ENCODE measurements around the gene BBOX1.

Gene BBOX1

DNA sequence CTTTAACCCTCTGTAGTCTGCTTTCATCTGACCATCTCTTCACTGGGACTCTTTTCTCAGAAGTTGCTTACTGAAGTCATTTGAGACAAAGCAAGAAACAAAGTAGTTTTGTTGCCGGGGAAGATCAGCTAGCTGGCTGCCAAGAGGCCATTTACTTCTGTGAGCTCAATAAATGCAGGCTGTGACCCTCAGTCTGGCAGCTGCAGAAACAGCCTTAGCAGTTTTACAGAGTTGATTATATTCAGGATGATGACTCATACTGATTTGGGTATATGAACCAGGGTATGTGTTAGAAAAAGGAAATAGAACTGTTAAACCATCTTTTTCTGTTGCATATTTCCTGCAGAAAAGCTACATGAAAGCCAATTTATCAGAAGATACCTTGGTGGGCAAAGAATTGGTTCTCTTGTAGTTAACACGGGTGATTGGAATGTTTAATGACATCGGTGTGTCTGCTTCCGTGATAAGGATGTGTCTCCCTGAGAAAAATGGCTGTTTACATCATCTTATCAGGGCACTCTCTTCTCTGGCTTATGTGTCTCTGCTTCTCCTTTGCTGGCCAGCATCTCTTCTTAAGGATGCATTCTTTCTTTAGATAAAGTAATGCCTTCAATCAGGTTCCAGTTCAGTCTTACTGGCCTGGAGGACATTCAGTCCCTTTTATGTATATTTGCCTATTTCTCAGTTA is 28.2 kb upstream of the BBOX1 start:
- no peak overlapping the region for H3K27ac ChIP-seq

DNA sequence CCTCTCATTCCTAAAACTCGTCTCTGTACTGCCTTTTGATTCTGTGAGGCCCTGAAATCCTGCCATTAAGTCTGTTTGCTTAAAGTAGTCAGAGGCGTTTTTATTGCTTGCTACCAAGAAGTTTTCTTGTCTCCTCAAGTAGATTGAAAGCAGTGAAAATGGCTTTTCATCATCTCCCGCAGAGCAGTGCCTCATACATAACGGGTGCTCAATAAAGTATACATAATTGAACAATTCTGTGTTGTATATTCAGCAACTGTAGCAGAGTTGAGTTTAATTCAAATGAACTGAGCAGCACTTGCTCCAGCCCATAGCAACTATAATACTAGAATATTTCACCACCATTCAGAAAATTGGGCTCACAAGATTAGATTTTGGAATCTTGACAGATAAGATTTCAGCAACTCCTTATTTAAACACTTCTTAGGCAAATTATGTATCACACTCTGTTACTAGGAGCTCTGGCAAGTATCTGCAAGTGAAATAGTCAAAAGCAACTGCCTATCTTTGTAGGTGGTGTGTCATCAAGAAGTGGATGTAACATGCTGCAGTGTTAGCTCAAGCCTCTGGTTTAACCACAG is 26.7 kb upstream of the BBOX1 start:
- ChIA-PET POLR2A (ENCODE audit: low non-redundant PET) (no interaction called here), CTCF (no interaction called here)
- no peak overlapping the region for H3K27ac ChIP-seq
- TF ChIP-seq, protein P1, sequence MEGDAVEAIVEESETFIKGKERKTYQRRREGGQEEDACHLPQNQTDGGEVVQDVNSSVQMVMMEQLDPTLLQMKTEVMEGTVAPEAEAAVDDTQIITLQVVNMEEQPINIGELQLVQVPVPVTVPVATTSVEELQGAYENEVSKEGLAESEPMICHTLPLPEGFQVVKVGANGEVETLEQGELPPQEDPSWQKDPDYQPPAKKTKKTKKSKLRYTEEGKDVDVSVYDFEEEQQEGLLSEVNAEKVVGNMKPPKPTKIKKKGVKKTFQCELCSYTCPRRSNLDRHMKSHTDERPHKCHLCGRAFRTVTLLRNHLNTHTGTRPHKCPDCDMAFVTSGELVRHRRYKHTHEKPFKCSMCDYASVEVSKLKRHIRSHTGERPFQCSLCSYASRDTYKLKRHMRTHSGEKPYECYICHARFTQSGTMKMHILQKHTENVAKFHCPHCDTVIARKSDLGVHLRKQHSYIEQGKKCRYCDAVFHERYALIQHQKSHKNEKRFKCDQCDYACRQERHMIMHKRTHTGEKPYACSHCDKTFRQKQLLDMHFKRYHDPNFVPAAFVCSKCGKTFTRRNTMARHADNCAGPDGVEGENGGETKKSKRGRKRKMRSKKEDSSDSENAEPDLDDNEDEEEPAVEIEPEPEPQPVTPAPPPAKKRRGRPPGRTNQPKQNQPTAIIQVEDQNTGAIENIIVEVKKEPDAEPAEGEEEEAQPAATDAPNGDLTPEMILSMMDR (conservative IDR thresholded peaks at IDR 0.05; ENCODE audit: low read depth) = no peak
- DNase-seq (ENCODE audit: low spot score) = peak; percentile 4

More for the DNA sequence above, 28.2 kb upstream of the BBOX1 start:
- DNase-seq (ENCODE audit: low spot score) = no peak
- TF ChIP-seq, protein P1 (conservative IDR thresholded peaks at IDR 0.05; ENCODE audit: low read depth) = no peak
- CTCF ChIA-PET = no interaction called here
- POLR2A ChIA-PET (ENCODE audit: low non-redundant PET) = no interaction called here

DNA sequence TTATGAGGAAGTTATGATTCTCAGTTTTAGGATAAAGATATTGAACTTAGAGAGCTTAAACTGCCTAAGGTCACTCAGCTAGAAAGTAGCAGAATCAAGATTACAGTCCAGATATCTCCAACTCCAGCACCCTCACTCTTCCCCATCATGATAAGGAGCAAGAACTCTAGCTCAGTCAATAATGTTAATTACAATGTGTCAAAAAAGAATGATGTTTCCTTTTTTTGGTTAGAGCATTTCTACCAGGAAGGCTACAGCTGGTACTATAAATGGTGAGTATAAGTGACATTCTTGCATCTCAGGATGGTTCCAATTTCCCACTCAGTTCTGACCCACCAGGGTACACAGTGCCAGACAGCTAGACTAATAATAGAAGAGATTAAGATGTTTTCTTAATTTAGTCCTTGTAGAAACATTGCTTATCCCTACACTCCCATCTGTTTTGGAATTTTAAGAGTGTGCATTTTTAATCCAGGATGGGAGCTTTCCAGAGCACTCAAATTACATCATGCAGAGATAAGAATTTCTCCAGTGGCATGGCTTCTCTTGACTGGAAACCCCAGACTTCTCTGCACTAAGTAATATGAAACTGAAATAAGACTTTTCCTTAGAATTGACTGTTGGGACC is 21.6 kb upstream of the BBOX1 start:
- DNase-seq (ENCODE audit: low spot score) = no peak
- ChIA-PET CTCF (interaction anchor here (0.6 kb wide), 1 partner anchor 254 kb away, joined by 3 read pairs; no protein-coding TSS in a partner anchor), POLR2A (ENCODE audit: low non-redundant PET) (no interaction called here)
- TF ChIP-seq, protein P1 (conservative IDR thresholded peaks at IDR 0.05; ENCODE audit: low read depth) = no peak
- H3K27ac ChIP-seq = no peak overlapping the region

DNA sequence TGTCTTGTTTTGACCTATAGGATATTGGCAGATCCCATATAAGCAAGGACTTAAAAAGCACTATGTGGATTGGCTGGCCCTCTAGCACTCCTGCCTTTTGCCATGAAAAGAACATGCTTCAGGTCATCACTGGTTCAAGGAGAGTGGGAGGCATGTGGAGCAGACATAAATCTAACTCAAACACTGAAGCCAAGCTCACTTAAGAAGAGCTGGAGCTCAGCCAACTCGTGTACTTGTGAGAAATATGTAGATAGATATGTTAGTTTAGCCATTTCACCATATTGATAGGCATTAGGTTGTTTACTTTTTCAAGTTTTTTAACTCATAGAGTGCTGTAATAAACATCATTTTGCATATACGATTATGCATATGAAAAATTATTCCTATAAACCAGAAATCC is 19.9 kb upstream of the BBOX1 start:
- CTCF ChIA-PET = no interaction called here
- TF ChIP-seq, protein P1 (conservative IDR thresholded peaks at IDR 0.05; ENCODE audit: low read depth) = no peak
- DNase-seq (ENCODE audit: low spot score) = no peak
- no peak overlapping the region for H3K27ac ChIP-seq
- POLR2A ChIA-PET (ENCODE audit: low non-redundant PET) = no interaction called here

DNA sequence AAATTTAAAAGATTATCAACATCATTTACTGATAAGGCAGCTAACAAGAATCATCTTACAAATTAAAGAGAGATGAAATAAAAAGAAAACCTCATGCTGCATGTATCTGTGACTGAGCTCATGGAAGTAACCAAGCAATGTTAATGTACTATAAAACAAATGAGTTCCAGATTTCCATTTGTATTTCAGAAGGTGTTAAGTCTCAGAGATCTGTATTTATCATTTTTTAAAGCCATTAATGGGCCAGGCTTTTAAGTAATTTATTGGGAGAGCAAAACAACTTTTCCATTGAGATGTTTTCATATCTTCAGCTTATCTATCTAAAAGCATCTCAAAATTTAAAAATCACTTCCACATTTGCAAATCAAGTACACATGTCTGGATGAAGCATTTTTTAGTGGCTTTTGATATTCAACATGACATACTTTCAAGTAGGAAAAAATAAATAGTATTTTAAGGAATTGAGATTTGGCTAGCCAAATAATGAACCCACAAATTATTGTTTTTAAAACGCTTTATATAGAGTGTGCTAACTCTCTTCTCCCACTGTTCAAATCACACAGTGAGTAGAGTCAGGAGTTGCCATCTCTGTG is 17.9 kb upstream of the BBOX1 start:
- DNase-seq (ENCODE audit: low spot score) = no peak
- CTCF ChIA-PET = interaction anchor here (1.1 kb wide), 1 partner anchor 137 kb away, joined by 3 read pairs; no protein-coding TSS in a partner anchor
- POLR2A ChIA-PET (ENCODE audit: low non-redundant PET) = no interaction called here
- no peak overlapping the region for H3K27ac ChIP-seq
- TF ChIP-seq, protein P1 (conservative IDR thresholded peaks at IDR 0.05; ENCODE audit: low read depth) = no peak

DNA sequence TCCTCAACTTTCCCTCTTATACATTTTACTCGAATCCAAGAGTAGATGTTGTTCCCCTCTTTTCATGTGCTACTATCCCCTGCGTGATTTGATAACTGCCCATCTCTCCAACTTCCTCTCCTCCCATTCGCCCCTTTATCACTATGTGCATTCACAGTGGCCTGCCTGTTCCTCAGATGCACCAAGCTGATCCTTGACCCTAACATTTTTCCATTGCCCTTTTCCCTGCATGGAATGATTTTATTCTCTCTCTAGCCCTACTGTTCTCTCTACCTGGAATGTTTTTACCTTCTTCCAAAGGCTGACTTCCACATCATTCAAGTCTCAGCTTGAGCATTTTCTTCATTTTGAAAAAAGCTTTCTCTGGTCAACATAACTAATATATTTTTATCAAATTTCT is 15.8 kb upstream of the BBOX1 start:
- CTCF ChIA-PET = interaction anchor here (0.8 kb wide), 1 partner anchor 36 kb away, joined by 3 read pairs; no protein-coding TSS in a partner anchor

More for the DNA sequence above, 15.8 kb upstream of the BBOX1 start:
- POLR2A ChIA-PET (ENCODE audit: low non-redundant PET) = no interaction called here
- TF ChIP-seq, protein P1 (conservative IDR thresholded peaks at IDR 0.05; ENCODE audit: low read depth) = no peak
- no peak overlapping the region for H3K27ac ChIP-seq
- DNase-seq (ENCODE audit: low spot score) = no peak
